NCI-H146 treated with DMSO at 0.1 percent for 48 hours (cell line): ENCODE results near the gene KCTD20.

Experiments used
- DNase-seq: peaks from one replicate; lab custom pipeline; 2025; ENCODE audit not compliant: unreplicated experiment; lab: John Stamatoyannopoulos, UW

Gene KCTD20

GRCh38 chr6:36525346-36525745 is 82.5 kb downstream of the KCTD20 start:
- no peak for DNase-seq

- DNase-seq: no peak
These were observed 83.3 kb downstream of the KCTD20 start for GRCh38 chr6:36526066-36526465.

- DNase-seq: no peak
These were observed 90.5 kb downstream of the KCTD20 start for GRCh38 chr6:36533321-36533720.

GRCh38 chr6:36536873-36537547 is 94.2 kb downstream of the KCTD20 start:
- DNase-seq: no peak

GRCh38 chr6:36539814-36540568 is 97.2 kb downstream of the KCTD20 start:
- DNase-seq: no peak
